AG04450 (cell line): ENCODE data around the gene BMPR1B. TPM values are rescaled to one million over a fixed set of nuclear protein-coding genes. Genes with fewer than 3 reads are reported as not detected.

ENCODE experiments used
- CTCF ChIA-PET: fragments of 300-600, 350-600 bp; formaldehyde crosslinking; extraction: SDS; loops from one replicate; lab custom pipeline; 2022; ENCODE audit warnings: antibody characterized with exemption, inconsistent platforms; lab: Charles Lee
- POLR2A ChIA-PET: fragments of 350-600 bp; formaldehyde crosslinking; extraction: SDS; loops from one replicate; lab custom pipeline; 2021; ENCODE audit warnings: antibody characterized with exemption, inconsistent platforms; lab: Yijun Ruan, JAX
- DNase-seq: peaks from one replicate; pipeline ENCODE4 v3.0.0-alpha.2; 2011; ENCODE audit warnings: low read depth, low spot score
- H3K27ac ChIP-seq: one replicate; pipeline ENCODE4 v1.5.1; 2012; ENCODE audit warnings: low read depth, low read length, control low read depth
- H3K27me3 ChIP-seq: one replicate; pipeline ENCODE4 v1.6.0; 2012; ENCODE audit warnings: low read length; ENCODE audit not compliant: control insufficient read depth, insufficient read depth
- H3K4me3 ChIP-seq: 2 replicates; pipeline ENCODE4 v1.5.1; 2011; ENCODE audit warnings: mild to moderate bottlenecking, low read depth, low read length, control low read depth
- H3K9me3 ChIP-seq: 2 replicates; pipeline ENCODE4 v1.5.1; 2012; ENCODE audit warnings: low read length; ENCODE audit not compliant: control insufficient read depth, insufficient read depth
- polyA plus RNA-seq: library from polyadenylated mRNA; depleted of rRNA; stranded (reverse); fragments of >200 nt; gene quantifications from 2 replicates; pipeline ENCODE4 v1.2.3, GENCODE V29; 2011
- TF ChIP-seq, protein P1 (sequence below): IDR thresholded peaks from 2 replicates; pipeline ENCODE4 v1.5.1; 2011; ENCODE audit warnings: low read depth, low read length, control low read depth, inconsistent platforms

Gene BMPR1B
- polyA plus RNA-seq, 1 experiment: 0.42 TPM

DNA sequence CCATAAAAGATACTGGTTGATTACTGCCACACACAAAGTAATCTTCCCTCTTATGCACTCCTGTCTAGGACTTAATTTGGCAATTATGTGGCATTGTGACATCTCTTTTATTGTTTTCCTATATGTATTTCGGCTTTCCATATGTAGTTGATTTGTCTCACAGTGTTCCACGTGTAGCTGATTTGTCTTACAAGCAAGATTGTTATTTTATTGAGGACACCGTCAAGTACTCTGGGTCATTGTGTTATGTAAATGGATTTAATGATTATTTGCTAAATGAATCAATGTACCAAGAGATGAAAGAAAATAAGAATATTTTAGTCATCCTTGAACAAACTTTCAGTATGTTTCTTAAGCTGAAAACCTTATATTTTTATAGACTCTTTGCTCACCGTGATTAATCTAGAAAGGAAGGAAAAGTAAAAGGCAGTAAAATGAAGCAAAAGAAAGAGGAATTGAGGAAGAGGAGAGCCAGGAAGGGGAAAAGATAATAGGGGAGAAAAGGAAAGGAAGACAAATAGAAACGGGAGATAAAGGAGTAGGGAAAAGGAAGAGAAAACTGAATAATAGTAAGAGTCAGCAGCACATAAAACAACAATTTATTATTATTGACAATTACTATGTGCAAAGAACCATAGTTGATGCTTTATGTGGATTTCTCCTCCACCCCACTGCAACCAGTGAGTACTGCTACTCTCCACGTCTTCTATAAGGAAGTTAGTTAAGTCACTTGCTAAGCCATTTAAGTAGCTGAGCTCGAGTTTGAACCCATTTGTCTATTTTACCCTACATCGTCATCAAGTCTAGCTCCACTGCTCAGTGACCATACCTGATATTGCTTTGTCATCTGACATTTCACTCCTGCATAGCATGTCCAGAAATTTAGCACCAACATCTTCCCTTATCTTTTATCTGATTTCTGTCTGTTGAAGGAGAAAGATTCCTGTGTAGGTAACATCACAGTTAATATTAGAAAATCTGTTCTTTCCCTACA, 336.5 kb downstream of the BMPR1B start:
- TF ChIP-seq, protein P1, sequence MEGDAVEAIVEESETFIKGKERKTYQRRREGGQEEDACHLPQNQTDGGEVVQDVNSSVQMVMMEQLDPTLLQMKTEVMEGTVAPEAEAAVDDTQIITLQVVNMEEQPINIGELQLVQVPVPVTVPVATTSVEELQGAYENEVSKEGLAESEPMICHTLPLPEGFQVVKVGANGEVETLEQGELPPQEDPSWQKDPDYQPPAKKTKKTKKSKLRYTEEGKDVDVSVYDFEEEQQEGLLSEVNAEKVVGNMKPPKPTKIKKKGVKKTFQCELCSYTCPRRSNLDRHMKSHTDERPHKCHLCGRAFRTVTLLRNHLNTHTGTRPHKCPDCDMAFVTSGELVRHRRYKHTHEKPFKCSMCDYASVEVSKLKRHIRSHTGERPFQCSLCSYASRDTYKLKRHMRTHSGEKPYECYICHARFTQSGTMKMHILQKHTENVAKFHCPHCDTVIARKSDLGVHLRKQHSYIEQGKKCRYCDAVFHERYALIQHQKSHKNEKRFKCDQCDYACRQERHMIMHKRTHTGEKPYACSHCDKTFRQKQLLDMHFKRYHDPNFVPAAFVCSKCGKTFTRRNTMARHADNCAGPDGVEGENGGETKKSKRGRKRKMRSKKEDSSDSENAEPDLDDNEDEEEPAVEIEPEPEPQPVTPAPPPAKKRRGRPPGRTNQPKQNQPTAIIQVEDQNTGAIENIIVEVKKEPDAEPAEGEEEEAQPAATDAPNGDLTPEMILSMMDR: no peak
- no peak for DNase-seq
- no peak overlapping the region for H3K4me3 ChIP-seq
- CTCF ChIA-PET: interaction anchor here (0.6 to 6.5 kb wide), 13 partner anchors 11 to 699 kb away, joined by 3 to 83 read pairs (median 3); no protein-coding TSS in a partner anchor
- no peaks in the 10 kb centered on the region for H3K9me3 ChIP-seq
- POLR2A ChIA-PET: no interaction called here
- H3K27me3 ChIP-seq: no peaks in the 10 kb centered on the region
- no peak overlapping the region for H3K27ac ChIP-seq

DNA sequence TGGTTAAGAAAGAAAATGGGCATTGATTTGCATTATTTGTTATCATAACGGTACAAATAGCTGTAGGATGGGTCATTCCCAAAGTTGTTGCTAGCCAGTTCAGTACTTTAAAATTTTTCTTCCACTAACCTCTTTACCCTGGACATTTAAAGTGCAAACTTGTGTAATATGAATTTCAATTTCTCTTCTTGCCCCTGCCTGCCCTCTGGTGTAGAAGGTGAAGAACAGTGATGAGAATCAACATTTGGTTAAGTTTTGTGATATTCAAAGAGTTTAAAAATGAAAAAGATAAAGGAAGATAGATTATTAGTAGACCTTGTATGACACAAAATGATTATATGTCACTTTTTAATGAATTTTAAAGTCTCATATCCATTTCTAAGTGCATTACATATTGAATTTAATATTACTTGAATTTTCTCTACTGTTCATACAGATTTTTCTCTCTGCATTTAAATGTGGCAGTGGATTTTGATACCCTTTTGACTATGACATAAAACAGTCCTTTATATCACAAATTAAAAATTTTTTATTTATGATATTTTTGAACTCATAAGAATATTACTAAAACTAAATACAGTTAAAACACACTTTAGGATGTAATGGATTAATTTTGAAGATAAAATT, 337.7 kb downstream of the BMPR1B start:
- POLR2A ChIA-PET: no interaction called here
- no peaks in the 10 kb centered on the region for H3K27me3 ChIP-seq
- H3K4me3 ChIP-seq: no peak overlapping the region
- TF ChIP-seq, protein P1: peak; percentile 73
- H3K9me3 ChIP-seq: no peaks in the 10 kb centered on the region
- DNase-seq: no peak
- no peak overlapping the region for H3K27ac ChIP-seq
- CTCF ChIA-PET: interaction anchor here (0.6 to 6.5 kb wide), 13 partner anchors 9 to 701 kb away, joined by 3 to 83 read pairs (median 3); no protein-coding TSS in a partner anchor

DNA sequence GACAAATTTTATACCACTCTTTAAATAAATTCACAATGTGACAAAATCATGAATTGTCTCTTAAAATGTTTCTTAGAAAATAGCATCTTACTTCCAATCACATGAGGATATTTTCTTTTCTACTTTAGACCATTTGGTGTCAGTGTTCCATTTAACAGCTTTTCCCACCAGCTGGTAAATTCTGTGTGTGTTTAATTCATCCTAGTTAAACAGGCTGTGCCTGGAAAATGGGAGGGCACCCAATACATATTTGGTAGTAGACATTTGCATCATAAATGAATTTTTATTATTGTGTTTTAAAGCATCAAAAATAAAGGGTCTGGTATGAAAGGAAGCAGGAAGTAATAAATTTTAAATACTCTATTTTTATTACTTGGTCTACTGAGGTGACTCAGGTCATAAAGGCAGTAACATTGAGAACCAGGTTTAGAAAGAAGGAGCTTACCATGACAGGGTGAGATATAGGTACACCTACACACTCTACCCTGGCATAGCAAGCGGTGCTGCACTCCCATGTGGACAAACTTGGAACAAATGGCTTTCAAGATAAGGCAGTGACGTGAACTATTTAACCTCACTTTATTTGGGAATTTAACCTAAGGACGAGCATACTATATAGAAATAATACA, 344.5 kb downstream of the BMPR1B start:
- POLR2A ChIA-PET: no interaction called here
- TF ChIP-seq, protein P1: no peak
- Histone ChIP-seq H3K4me3 (no peak overlapping the region), H3K9me3 (no peaks in the 10 kb centered on the region), H3K27ac (no peak overlapping the region), H3K27me3 (peaks cover 2% of the 10 kb centered on the region)
- no peak for DNase-seq
- CTCF ChIA-PET: interaction anchor here (0.6 to 0.8 kb wide), 2 partner anchors 113 to 480 kb away, joined by 3 to 4 read pairs; no protein-coding TSS in a partner anchor

GRCh38 chr4:95105112-95105511, 347.4 kb downstream of the BMPR1B start:
- no peak for DNase-seq
- ChIA-PET CTCF (interaction anchor here (0.6 to 3.0 kb wide), 4 partner anchors 10 to 484 kb away, joined by 3 to 12 read pairs (median 3); no protein-coding TSS in a partner anchor), POLR2A (no interaction called here)
- Histone ChIP-seq H3K4me3 (no peak overlapping the region), H3K9me3 (no peaks in the 10 kb centered on the region), H3K27ac (no peak overlapping the region), H3K27me3 (peaks cover 2% of the 10 kb centered on the region)
- TF ChIP-seq, protein P1: no peak
